Measurements from ENCODE around the gene MRPL4. TPM values are rescaled to one million over a fixed set of nuclear protein-coding genes. Genes with fewer than 3 reads are reported as not detected.

The MRPL4 gene
- total RNA-seq, 1 donor from 2014 or later = 77.0 TPM

GRCh38 chr19:10220695-10221094 is 31.3 kb upstream of the MRPL4 start:
- H3K4me1 ChIP-seq = peaks cover 13% of the 10 kb centered on the region
- intact Hi-C loops (cut with micrococcal nuclease) = no loop called here
- H3K27ac ChIP-seq (replicated peaks) = no peak overlapping the region
- no peak for TF ChIP-seq CTCF (IDR thresholded peaks at IDR 0.05; ENCODE audit: borderline replicate concordance)
- no peaks in the 10 kb centered on the region for H3K9me3 ChIP-seq (replicated peaks)
- H3K27me3 ChIP-seq (ENCODE audit: low read depth) = no peaks in the 10 kb centered on the region
- H3K36me3 ChIP-seq = peaks cover 11% of the 10 kb centered on the region
- no peak overlapping the region for H3K4me3 ChIP-seq
- DNase-seq = no peak

- Histone ChIP-seq H3K36me3 (peaks cover 11% of the 10 kb centered on the region), H3K27ac (replicated peaks) (no peak overlapping the region), H3K4me1 (peaks cover 30% of the 10 kb centered on the region), H3K9me3 (replicated peaks) (no peaks in the 10 kb centered on the region), H3K4me3 (no peak overlapping the region), H3K27me3 (ENCODE audit: low read depth) (no peaks in the 10 kb centered on the region)
- intact Hi-C loops (cut with micrococcal nuclease) = no loop called here
- TF ChIP-seq CTCF (IDR thresholded peaks at IDR 0.05; ENCODE audit: borderline replicate concordance) = no peak
- no peak for DNase-seq
These were observed 29.7 kb upstream of the MRPL4 start for GRCh38 chr19:10222201-10222890.

- intact Hi-C loops (cut with micrococcal nuclease) = no loop called here
- Histone ChIP-seq H3K36me3 (peaks cover 11% of the 10 kb centered on the region), H3K9me3 (replicated peaks) (no peaks in the 10 kb centered on the region), H3K27me3 (ENCODE audit: low read depth) (no peaks in the 10 kb centered on the region), H3K4me3 (no peak overlapping the region), H3K27ac (replicated peaks) (no peak overlapping the region), H3K4me1 (peaks cover 41% of the 10 kb centered on the region)
- TF ChIP-seq CTCF (IDR thresholded peaks at IDR 0.05; ENCODE audit: borderline replicate concordance) = no peak
- no peak for DNase-seq
These were observed 28.4 kb upstream of the MRPL4 start for GRCh38 chr19:10223488-10224213.

GRCh38 chr19:10224337-10224736 is 27.7 kb upstream of the MRPL4 start:
- TF ChIP-seq CTCF (IDR thresholded peaks at IDR 0.05; ENCODE audit: borderline replicate concordance) = no peak
- H3K27me3 ChIP-seq (ENCODE audit: low read depth) = no peaks in the 10 kb centered on the region
- peaks cover 48% of the 10 kb centered on the region for H3K4me1 ChIP-seq
- H3K9me3 ChIP-seq (replicated peaks) = no peaks in the 10 kb centered on the region
- no peak overlapping the region for H3K4me3 ChIP-seq
- DNase-seq = no peak
- intact Hi-C loops (cut with micrococcal nuclease) = no loop called here
- H3K36me3 ChIP-seq = peaks cover 11% of the 10 kb centered on the region
- no peak overlapping the region for H3K27ac ChIP-seq (replicated peaks)

- peaks cover 11% of the 10 kb centered on the region for H3K36me3 ChIP-seq
- intact Hi-C loops (cut with micrococcal nuclease) = no loop called here
- H3K4me1 ChIP-seq = peaks cover 57% of the 10 kb centered on the region
- DNase-seq = peak; percentile 34
- H3K9me3 ChIP-seq (replicated peaks) = no peaks in the 10 kb centered on the region
- no peak for TF ChIP-seq CTCF (IDR thresholded peaks at IDR 0.05; ENCODE audit: borderline replicate concordance)
- peak overlapping the region; percentile 19 for H3K4me3 ChIP-seq
- peaks cover 13% of the 10 kb centered on the region for H3K27me3 ChIP-seq (ENCODE audit: low read depth)
- peak overlapping the region; percentile 95 for H3K27ac ChIP-seq (replicated peaks)
These were observed 26.0 kb upstream of the MRPL4 start for GRCh38 chr19:10226021-10226375.
